ENCODE results near the gene NRXN3.

The NRXN3 gene

DNA sequence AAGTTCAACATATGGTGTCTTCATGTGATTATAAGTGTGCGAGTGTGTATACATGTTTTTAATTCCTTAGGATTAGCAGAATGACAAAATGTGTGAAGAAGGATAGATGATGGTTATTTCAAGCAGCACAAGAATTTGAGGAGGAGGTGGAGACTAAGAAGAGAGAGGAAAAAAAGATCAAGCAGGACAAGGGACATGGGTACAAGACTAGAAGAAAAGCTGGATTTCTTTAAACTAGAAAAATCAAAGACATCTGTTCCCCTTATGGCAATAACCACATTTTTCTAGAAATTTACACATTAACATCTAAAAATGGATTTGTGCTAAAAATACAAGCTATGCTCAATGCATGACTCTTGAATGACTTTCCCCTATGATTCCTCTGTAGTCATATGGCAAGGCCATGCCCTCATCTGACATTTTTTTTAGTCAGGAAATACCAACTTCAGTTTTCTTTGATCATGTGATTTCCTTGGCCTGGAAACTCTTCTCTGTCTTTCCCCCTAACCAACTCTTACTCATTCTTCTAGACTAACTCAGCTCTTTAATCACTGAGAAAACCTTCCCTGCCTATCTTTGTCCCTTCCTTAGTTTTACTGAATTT is 435.8 kb downstream of the NRXN3 start:
- no peak for TF ChIP-seq CTCF (IDR thresholded peaks at IDR 0.05; ENCODE audit: low read depth, low read length)
- DNase-seq (ENCODE audit: extremely low read depth, low read depth), result peak; percentile 48

GRCh38 chr14:78608998-78609787 is 439.0 kb downstream of the NRXN3 start:
- no peak for DNase-seq (ENCODE audit: extremely low read depth, low read depth)

GRCh38 chr14:78610994-78611393 is 440.8 kb downstream of the NRXN3 start:
- TF ChIP-seq CTCF (IDR thresholded peaks at IDR 0.05; ENCODE audit: low read depth, low read length), result no peak
- no peak for DNase-seq (ENCODE audit: extremely low read depth, low read depth)

More at GRCh38 chr14:78608998-78609787, 439.0 kb downstream of the NRXN3 start:
- no peak for TF ChIP-seq CTCF (IDR thresholded peaks at IDR 0.05; ENCODE audit: low read depth, low read length)

DNA sequence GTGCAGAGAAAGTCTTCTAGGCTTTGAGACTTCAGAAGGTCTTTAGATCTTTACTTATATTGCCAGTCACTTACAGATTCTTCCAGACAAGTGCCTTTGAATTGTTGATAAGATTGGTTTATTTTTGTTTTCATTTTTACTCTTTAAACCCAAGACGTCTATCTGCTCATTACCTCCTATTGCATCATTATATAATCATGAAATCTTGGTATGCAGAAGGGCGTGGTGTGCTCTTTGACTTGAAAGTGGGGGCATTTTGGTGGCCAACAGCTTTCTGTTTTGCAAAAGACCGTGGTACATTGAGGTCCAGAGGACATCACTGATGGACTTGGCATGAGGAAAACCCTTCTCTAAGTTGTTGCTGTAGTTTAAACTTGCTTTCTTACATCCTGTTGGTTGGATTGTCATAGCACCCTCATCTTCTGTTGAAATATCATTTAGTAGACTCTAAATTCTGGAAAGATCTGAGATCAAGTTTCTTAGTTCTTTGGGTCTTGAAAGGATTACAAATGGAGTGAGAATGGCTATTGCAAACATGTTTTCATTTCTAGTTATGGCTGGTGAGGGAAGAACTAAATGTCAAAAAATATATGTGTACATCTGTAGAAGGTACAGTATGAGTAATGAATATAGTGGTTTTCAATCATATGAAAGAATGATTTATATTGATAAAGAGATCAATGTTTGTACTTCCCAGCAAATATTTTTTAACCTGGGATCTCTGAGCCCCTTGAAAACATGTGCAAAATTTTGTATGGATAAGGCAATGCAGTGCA is 441.8 kb downstream of the NRXN3 start:
- no peak for TF ChIP-seq CTCF (IDR thresholded peaks at IDR 0.05; ENCODE audit: low read depth, low read length)
- DNase-seq (ENCODE audit: extremely low read depth, low read depth), result no peak

DNA sequence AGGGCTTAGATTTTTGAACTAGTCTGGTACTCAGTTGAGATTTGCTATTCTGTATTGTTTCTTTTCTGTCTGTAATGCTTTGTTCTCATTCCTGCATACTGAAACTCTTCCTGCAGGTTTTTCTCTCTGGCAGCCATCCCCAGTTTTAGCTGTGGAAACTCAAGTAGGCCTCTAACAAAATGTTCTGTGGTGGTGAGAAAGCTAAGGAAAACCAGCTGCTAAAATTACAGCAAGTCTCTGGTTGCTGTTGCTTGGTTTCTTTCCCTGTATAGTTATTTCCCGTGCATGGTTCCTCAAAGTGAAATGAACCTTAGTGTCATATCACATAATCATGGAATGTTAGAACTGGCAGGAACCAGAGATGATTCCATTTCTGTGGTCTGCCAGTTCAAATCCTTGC is 442.5 kb downstream of the NRXN3 start:
- TF ChIP-seq CTCF (IDR thresholded peaks at IDR 0.05; ENCODE audit: low read depth, low read length), result no peak

DNA sequence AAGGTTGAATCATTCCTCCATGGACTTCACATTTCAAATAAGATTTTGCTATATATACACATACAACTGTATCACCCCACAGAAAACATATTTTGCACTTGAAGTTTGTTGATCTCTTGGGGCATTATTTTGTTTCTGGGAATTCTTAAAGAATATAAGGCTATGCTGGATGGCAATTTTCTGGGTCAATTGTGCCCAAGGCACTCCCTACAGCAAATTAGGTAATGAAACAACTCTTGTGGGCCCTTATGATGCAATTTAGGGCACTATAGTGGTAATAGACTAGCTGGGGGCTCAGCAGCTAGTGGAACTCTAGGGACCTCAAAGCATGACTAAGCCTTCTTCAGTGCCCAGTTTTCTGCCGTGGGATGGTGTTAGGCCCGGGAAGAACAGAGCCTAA is 444.4 kb downstream of the NRXN3 start:
- TF ChIP-seq CTCF (IDR thresholded peaks at IDR 0.05; ENCODE audit: low read depth, low read length), result no peak
- DNase-seq (ENCODE audit: extremely low read depth, low read depth), result no peak

More for the DNA sequence above, 442.5 kb downstream of the NRXN3 start:
- no peak for DNase-seq (ENCODE audit: extremely low read depth, low read depth)

- DNase-seq (ENCODE audit: extremely low read depth, low read depth), result no peak
- no peak for TF ChIP-seq CTCF (IDR thresholded peaks at IDR 0.05; ENCODE audit: low read depth, low read length)
These were observed 447.6 kb downstream of the NRXN3 start for GRCh38 chr14:78617735-78618134.
